ENCODE measurements around the gene IRX3. TPM values are rescaled to one million over a fixed set of nuclear protein-coding genes. Genes with fewer than 3 reads are reported as not detected.

IRX3 gene
- 1.8 and 2.4 TPM in 2 replicates for total RNA-seq (2021)
- long read RNA-seq, partial matches to known transcripts = 0 of 1 reads
- long read RNA-seq, other reads (novel, unspliced or antisense) = 1 of 1 reads

- H3K4me1 Mint-ChIP-seq = peaks cover 38 to 52% of the 10 kb centered on the region in 2 experiments
- Histone ChIP-seq H3K14ac (ENCODE audit: insufficient read depth, low read length) (no peak within 1 kb of the TSS), H4K91ac (ENCODE audit: insufficient read length, low read depth, low read length) (no peak within 1 kb of the TSS), H3K56ac (ENCODE audit: insufficient read length, low read depth, low read length) (no peak within 1 kb of the TSS), H3K27ac (ENCODE audit: insufficient read length, low read depth, low read length) (no peak within 1 kb of the TSS), H2BK15ac (ENCODE audit: low read depth, low read length) (no peak within 1 kb of the TSS), H3K9me3 (ENCODE audit: control insufficient read depth, low read depth, low read length) (no peaks in the 10 kb centered on the region), H3K4ac (ENCODE audit: low read depth, low read length) (no peak within 1 kb of the TSS), H3K23ac (ENCODE audit: insufficient read length, low read depth, low read length) (no peak within 1 kb of the TSS), H4K5ac (ENCODE audit: insufficient read length, low read depth, low read length) (no peak within 1 kb of the TSS), H3K4me2 (ENCODE audit: insufficient read depth, insufficient read length, low read length) (peak within 1 kb of the TSS; percentile 68), H3K4me1 (ENCODE audit: insufficient read depth, low read length) (no peaks in the 10 kb centered on the region), H3K9ac (ENCODE audit: extremely low read depth, insufficient read length, low read length) (no peak within 1 kb of the TSS), H3K27me3 (ENCODE audit: insufficient read depth, low read length) (peaks cover 70% of the 10 kb centered on the region), H2BK120ac (ENCODE audit: low read depth, low read length, poor library complexity, severe bottlenecking) (no peak within 1 kb of the TSS), H3K23me2 (ENCODE audit: insufficient read length, low read depth, low read length, poor library complexity, severe bottlenecking) (peaks cover 43% of the 10 kb centered on the region), H2BK5ac (ENCODE audit: insufficient read length, low read length) (no peak within 1 kb of the TSS), H2AK5ac (ENCODE audit: insufficient read length, low read length) (no peak within 1 kb of the TSS), H3K18ac (ENCODE audit: insufficient read length, low read depth, low read length) (no peak within 1 kb of the TSS), H2AFZ (ENCODE audit: low read length) (no peak within 1 kb of the TSS), H4K20me1 (ENCODE audit: control insufficient read depth, insufficient read depth, insufficient read length) (no peaks in the 10 kb centered on the region), H2BK20ac (ENCODE audit: low read depth, low read length, poor library complexity, severe bottlenecking) (no peak within 1 kb of the TSS), H3T11ph (ENCODE audit: low read length) (no peak within 1 kb of the TSS), H3K79me2 (ENCODE audit: insufficient read depth, low read length) (no peaks in the 10 kb centered on the region), H4K8ac (replicated peaks; ENCODE audit: insufficient read length, low read depth, low read length) (no peak within 1 kb of the TSS), H2BK12ac (ENCODE audit: insufficient read length, low read depth, low read length) (no peak within 1 kb of the TSS), H3K79me1 (ENCODE audit: insufficient read depth, low read depth, low read length, poor library complexity, severe bottlenecking) (no peaks in the 10 kb centered on the region)
- no peaks in the 10 kb centered on the region; a peak in 1 of 7 replicates for H3K36me3 Mint-ChIP-seq (ENCODE audit: insufficient read depth in 1 of 3, low read depth in 3 of 3)
- peak within 1 kb of the TSS; percentile 89 to 93 for H3K4me3 Mint-ChIP-seq
- peak within 1 kb of the TSS; percentile 13 to 96 (median 61); a peak in 4 of 7 replicates for H3K27ac Mint-ChIP-seq
- peaks cover 0 to 3% of the 10 kb centered on the region in 2 experiments; a peak in 1 of 5 replicates for H3K9me3 Mint-ChIP-seq
- H3K27me3 Mint-ChIP-seq (ENCODE audit: low read depth) = peaks cover 91% of the 10 kb centered on the region
- no peak for TF ChIP-seq CTCF (conservative IDR thresholded peaks at IDR 0.05)
- DNase-seq = peak; percentile 90
- no CpG with 5 or more reads among the region's 67 CpGs for WGBS (ENCODE audit: extremely low coverage, insufficient read length, low lambda C conversion rate)
These were observed at the start of gene IRX3 for GRCh38 chr16:54286366-54287130. Gene IRX3 (minus strand): TSS chr16:54286787. CDS start chr16:54286050, 737 bp downstream.
